K562 (cell line): Measurements from ENCODE around the gene EME1. TPM values are rescaled to one million over a fixed set of nuclear protein-coding genes. Genes with fewer than 3 reads are reported as not detected.
A peak's percentile ranks its signal among the peaks of the same experiment; 100 is the strongest.

Experiments used
- COPS2 ChIP-seq: fragments of 450-650 bp; conservative IDR thresholded peaks from 2 replicates; pipeline ENCODE4 v1.6.1; 2016; ENCODE audit warnings: mild to moderate bottlenecking, moderate library complexity
- CXXC5 ChIP-seq: fragments of 250-450 bp; sonication (Bioruptor Pico); IDR thresholded peaks from 2 replicates; pipeline ENCODE4 v1.8.0; 2022; ENCODE audit warnings: inconsistent platforms, mild to moderate bottlenecking, moderate library complexity
- HDAC1 ChIP-seq, 2 experiments: fragments of 450-650 bp; IDR thresholded peaks; 2 replicates each; pipeline ENCODE4 v1.6.1; 2016 to 2017; ENCODE audit warnings: inconsistent platforms in 1 of 2, mild to moderate bottlenecking in 1 of 2, moderate library complexity in 1 of 2
- KAT7 ChIP-seq: sonication (generic); formaldehyde crosslinking; IDR thresholded peaks from 2 replicates; pipeline ENCODE4 v1.8.0; 2022; ENCODE audit warnings: missing genetic modification reagents, mild to moderate bottlenecking, borderline replicate concordance
- KDM2B ChIP-seq: fragments of 250-450 bp; sonication (Bioruptor Pico); IDR thresholded peaks from 2 replicates; pipeline ENCODE4 v1.8.0; 2021; ENCODE audit warnings: mild to moderate bottlenecking, moderate library complexity
- MEIS2 ChIP-seq: fragments of 450-650 bp; IDR thresholded peaks from 2 replicates; pipeline ENCODE4 v1.6.1; 2014; ENCODE audit warnings: mild to moderate bottlenecking; ENCODE audit not compliant: partially characterized antibody
- OTX1 ChIP-seq: fragments of 450-650 bp; formaldehyde crosslinking; IDR thresholded peaks from 2 replicates; pipeline ENCODE4 v1.4.0; 2022; ENCODE audit warnings: mild to moderate bottlenecking
- PCBP1 ChIP-seq: fragments of 200-400 bp; formaldehyde crosslinking; IDR thresholded peaks from 2 replicates; pipeline ENCODE4 v1.6.1; 2018; ENCODE audit warnings: mild to moderate bottlenecking, low read depth, low read length; ENCODE audit not compliant: poor library complexity, severe bottlenecking
- POLR2B ChIP-seq: fragments of 450-650 bp; IDR thresholded peaks from 2 replicates; pipeline ENCODE4 v1.6.1; 2018; ENCODE audit warnings: low read depth; ENCODE audit not compliant: partially characterized antibody
- PRMT5 ChIP-seq: sonication (generic); formaldehyde crosslinking; IDR thresholded peaks from 2 replicates; pipeline ENCODE4 v1.5.0; 2020; ENCODE audit warnings: missing genetic modification reagents
- REST ChIP-seq, 2 experiments: fragments of 450-650 bp; formaldehyde crosslinking in 1 of 2; IDR thresholded peaks; 2 replicates each; pipeline versions ENCODE4 v1.4.0 to v1.6.1; 2014 to 2020; ENCODE audit warnings: mild to moderate bottlenecking in 2 of 2, borderline replicate concordance in 1 of 2, low read depth in 1 of 2
- SMAD1 ChIP-seq: fragments of 150-350 bp; IDR thresholded peaks from 2 replicates; pipeline ENCODE4 v1.6.1; 2014; ENCODE audit warnings: low read length, low read depth; ENCODE audit not compliant: partially characterized antibody
- VEZF1 ChIP-seq: fragments of 200-800 bp; sonication (Bioruptor generic); IDR thresholded peaks from 2 replicates; pipeline ENCODE4 v1.6.1; 2017; ENCODE audit warnings: missing genetic modification characterization, missing compliant biosample characterization
- ZBTB26 ChIP-seq: fragments of 450-650 bp; formaldehyde crosslinking; IDR thresholded peaks from 2 replicates; pipeline ENCODE4 v1.4.0; 2022; ENCODE audit warnings: missing genetic modification characterization
- ZNF140 ChIP-seq: fragments of 250-450 bp; sonication (Bioruptor Pico); IDR thresholded peaks from 2 replicates; pipeline ENCODE4 v1.8.0; 2021; ENCODE audit warnings: moderate library complexity, mild to moderate bottlenecking, inconsistent platforms
- ZZZ3 ChIP-seq: fragments of 450-650 bp; IDR thresholded peaks from 2 replicates; pipeline ENCODE4 v1.6.1; 2016; ENCODE audit warnings: antibody characterized with exemption, mild to moderate bottlenecking, moderate library complexity
- polyA plus RNA-seq, 8 experiments: library from polyadenylated mRNA; depleted of rRNA in 4 of 8; stranded (reverse) in 5 of 8; unstranded in 3 of 8; fragments of >200 nt; fragmentation: Nextera tagmentation in 2 of 8; fragmentation: Illumina TruSeq in 1 of 8; extraction: Ambion mirVana in 2 of 8; extraction: Trizol in 1 of 8; gene quantifications; 2 replicates each; pipeline versions ENCODE4 v1.2.1 to v1.2.3, GENCODE V29; 2011 to 2014; ENCODE audit warnings: inconsistent platforms in 1 of 8, missing spikeins in 1 of 8
- total RNA-seq, 7 experiments: library from RNA; depleted of rRNA in 6 of 7; stranded (reverse); fragments of >200 nt in 6 of 7; fragmentation: Illumina TruSeq in 2 of 7; extraction: Trizol in 2 of 7; gene quantifications; 2 replicates each; pipeline versions ENCODE4 v1.2.1 to v1.2.3, GENCODE V29; 2011 to 2021; ENCODE audit warnings: low replicate concordance in 1 of 7

The EME1 gene
- total and polyA plus RNA-seq, 9 of the 15 experiments (the other 6 are each of a cell fraction or from before 2014, with no cell fraction given), result 14.6 to 44.1 (median 24.0) TPM

GRCh38 chr17:50397111-50397918, 24.3 kb downstream of the EME1 start, which contains the start of gene LRRC59 (continued):
- TF ChIP-seq REST (IDR thresholded peaks at IDR 0.05; ENCODE audit: borderline replicate concordance), result peak; percentile 39; the same call in 1 of the 2 replicates
- TF ChIP-seq REST (CRISPR knock-in tag; IDR thresholded peaks at IDR 0.05; ENCODE audit: low read depth), result no peak
- TF ChIP-seq KDM2B (CRISPR knock-in tag), result no peak
- TF ChIP-seq VEZF1 (CRISPR knock-in tag), result peak; percentile 52
- peak; percentile 78; the same call in 1 of the 2 replicates for TF ChIP-seq KAT7 (CRISPR knock-in tag)
- TF ChIP-seq SMAD1, result peak; percentile 16
- no peak for TF ChIP-seq COPS2
- TF ChIP-seq HDAC1 (IDR thresholded peaks at IDR 0.05), result peak; percentile 81 to 97; a peak in 3 of 4 replicates
- TF ChIP-seq POLR2B, result peak; percentile 76
- no peak for TF ChIP-seq ZNF140 (CRISPR knock-in tag)
- TF ChIP-seq OTX1 (CRISPR knock-in tag), result peak; percentile 64; the same call in 1 of the 2 replicates
- peak; percentile 16 for TF ChIP-seq MEIS2
- peak; percentile 94 for TF ChIP-seq PCBP1
- TF ChIP-seq ZZZ3, result peak; percentile 74
- 0 out of 2 replicates have a peak, but pooled peaks have one; percentile 4 for TF ChIP-seq ZBTB26
- TF ChIP-seq CXXC5, result peak; percentile 90
- no peak; the same call in 1 of the 2 replicates for TF ChIP-seq PRMT5 (CRISPR knock-in tag)
